ENCODE data around the gene ARHGAP19.
"Not testable (repeated sequence)": the region's sequence is repeated elsewhere in the genome, so short reads cannot be mapped to it uniquely, and the experiment has no call there.

The ARHGAP19 gene

DNA sequence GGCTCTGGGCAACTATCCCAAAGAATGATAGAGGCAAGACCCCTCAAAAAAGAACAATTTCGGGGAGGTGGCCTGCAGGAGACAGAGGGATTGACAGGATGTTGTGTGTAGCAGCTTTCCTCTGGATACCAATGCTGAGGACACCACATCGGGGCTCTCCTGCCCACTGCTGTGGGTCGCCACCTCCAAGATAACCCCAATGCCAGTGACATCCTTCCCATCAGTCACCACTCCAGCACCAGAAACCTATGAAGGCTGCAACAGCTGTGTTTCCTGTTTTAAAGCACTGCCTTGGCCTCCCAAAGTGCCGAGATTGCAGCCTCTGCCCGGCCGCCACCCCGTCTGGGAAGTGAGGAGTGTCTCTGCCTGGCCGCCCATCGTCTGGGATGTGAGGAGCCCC lies 17.6 kb downstream of the ARHGAP19 start:
- H3K4me3 ChIP-seq (ENCODE audit: low read length): no peak overlapping the region

DNA sequence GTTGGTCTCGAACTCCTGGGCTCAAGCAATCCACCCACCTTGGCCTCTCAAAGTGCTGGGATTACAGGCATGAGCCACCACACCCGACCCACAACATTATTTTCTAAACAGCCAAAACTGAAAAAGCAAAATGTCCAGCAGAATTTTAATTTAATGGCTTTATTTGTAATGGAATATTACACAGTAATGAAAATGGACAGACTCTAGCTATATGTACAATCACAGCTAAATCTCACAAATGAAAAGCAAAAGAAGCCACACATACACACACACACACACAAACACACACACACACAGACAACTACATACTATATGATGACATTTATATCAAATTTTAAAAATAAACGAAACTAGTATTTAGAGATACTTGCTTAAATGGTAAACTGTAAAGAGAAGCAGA lies 18.7 kb downstream of the ARHGAP19 start:
- Histone ChIP-seq H3K9ac (ENCODE audit: low read depth, low read length) (no peak overlapping the region), H3K4me3 (ENCODE audit: low read length) (no peak overlapping the region), H3K27me3 (ENCODE audit: insufficient read depth, low read length) (no peaks in the 10 kb centered on the region), H3K9me3 (ENCODE audit: insufficient read depth, low read depth, low read length) (peaks cover 5% of the 10 kb centered on the region; the same call in 1 of the 2 replicates), H3K36me3 (ENCODE audit: insufficient read depth, low read length) (0 out of 2 replicates have a peak, but pooled peaks cover 2% of the 10 kb centered on the region), H3K27ac (ENCODE audit: low read depth, low read length) (no peak overlapping the region), H3K4me1 (ENCODE audit: insufficient read depth, low read length) (no peaks in the 10 kb centered on the region; the same call in 1 of the 2 replicates)
- WGBS: 95% methylated on average over 2 of the region's 3 CpGs

More for the DNA sequence above, 17.6 kb downstream of the ARHGAP19 start:
- Histone ChIP-seq H3K4me1 (ENCODE audit: insufficient read depth, low read length) (no peaks in the 10 kb centered on the region), H3K36me3 (ENCODE audit: insufficient read depth, low read length) (0 out of 2 replicates have a peak, but pooled peaks cover 2% of the 10 kb centered on the region), H3K9ac (ENCODE audit: low read depth, low read length) (no peak overlapping the region), H3K27me3 (ENCODE audit: insufficient read depth, low read length) (no peaks in the 10 kb centered on the region), H3K27ac (ENCODE audit: low read depth, low read length) (no peak overlapping the region), H3K9me3 (ENCODE audit: insufficient read depth, low read depth, low read length) (peaks cover 5% of the 10 kb centered on the region; the same call in 1 of the 2 replicates)
- WGBS: 92% methylated on average over 3 of the region's 9 CpGs

DNA sequence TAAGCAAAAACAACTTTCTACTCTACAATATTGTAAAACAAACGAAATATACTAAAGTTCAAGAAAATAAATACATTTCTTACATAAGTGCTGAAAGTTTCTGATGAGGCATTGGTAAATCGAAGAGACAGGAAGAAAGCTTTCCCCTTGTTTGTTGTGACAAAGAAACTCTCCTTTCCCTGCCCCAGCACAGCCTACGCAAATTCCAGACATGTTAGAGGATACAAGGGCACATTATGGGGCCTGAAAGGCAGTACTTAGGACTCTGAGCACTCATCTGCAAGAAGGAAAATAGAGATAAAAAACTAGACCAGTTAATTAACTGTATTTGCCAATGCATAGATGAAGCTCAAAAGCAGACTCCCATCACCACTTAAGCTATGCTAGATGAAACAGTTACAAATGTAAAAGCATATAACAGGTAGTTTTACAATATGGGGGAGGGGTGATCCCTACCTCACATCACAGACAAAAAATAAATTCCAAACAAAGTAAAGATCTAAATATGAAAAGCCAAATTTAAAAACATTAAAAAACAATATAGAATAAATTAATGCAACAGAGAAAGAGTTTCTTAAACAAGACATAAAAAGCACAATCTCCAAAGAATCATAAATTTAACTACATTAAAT lies 21.8 kb downstream of the ARHGAP19 start:
- Histone ChIP-seq H3K4me3 (ENCODE audit: low read length) (no peak overlapping the region), H3K4me1 (ENCODE audit: insufficient read depth, low read length) (peaks cover 10% of the 10 kb centered on the region), H3K27me3 (ENCODE audit: insufficient read depth, low read length) (no peaks in the 10 kb centered on the region), H3K9ac (ENCODE audit: low read depth, low read length) (no peak overlapping the region), H3K36me3 (ENCODE audit: insufficient read depth, low read length) (peaks cover 4% of the 10 kb centered on the region), H3K27ac (ENCODE audit: low read depth, low read length) (no peak overlapping the region), H3K9me3 (ENCODE audit: insufficient read depth, low read depth, low read length) (peaks cover 5% of the 10 kb centered on the region; the same call in 1 of the 2 replicates)
- WGBS: 88% methylated on average over 2 of the region's 3 CpGs

DNA sequence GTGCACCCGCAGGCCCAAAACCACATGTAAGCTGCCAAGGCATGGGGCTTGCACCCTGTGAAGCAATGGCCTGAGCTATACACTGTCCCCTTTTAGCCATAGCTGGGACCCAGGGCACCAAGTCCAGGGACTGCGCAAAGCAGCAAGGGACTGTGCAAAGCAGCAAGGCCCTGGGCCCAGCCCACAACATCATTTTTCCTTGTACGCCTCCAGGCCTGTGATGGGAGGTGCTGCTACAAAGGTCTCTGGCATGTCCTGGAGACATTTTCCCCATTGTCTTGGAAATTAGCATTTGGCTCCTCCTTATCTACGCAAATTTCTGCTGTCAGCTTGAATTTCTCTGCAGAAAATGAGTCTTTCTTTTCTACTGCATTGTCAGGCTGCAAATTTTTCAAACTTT lies 24.8 kb downstream of the ARHGAP19 start:
- H3K27me3 ChIP-seq (ENCODE audit: insufficient read depth, low read length): no peaks in the 10 kb centered on the region
- H3K36me3 ChIP-seq (ENCODE audit: insufficient read depth, low read length): peaks cover 30% of the 10 kb centered on the region
- H3K9ac ChIP-seq (ENCODE audit: low read depth, low read length): no peak overlapping the region
- no peak overlapping the region for H3K27ac ChIP-seq (ENCODE audit: low read depth, low read length)
- H3K4me1 ChIP-seq (ENCODE audit: insufficient read depth, low read length): peaks cover 10% of the 10 kb centered on the region
- 79% methylated on average over 4 of the region's 4 CpGs for WGBS
- peaks cover 5% of the 10 kb centered on the region; the same call in 1 of the 2 replicates for H3K9me3 ChIP-seq (ENCODE audit: insufficient read depth, low read depth, low read length)
- no peak overlapping the region for H3K4me3 ChIP-seq (ENCODE audit: low read length)

DNA sequence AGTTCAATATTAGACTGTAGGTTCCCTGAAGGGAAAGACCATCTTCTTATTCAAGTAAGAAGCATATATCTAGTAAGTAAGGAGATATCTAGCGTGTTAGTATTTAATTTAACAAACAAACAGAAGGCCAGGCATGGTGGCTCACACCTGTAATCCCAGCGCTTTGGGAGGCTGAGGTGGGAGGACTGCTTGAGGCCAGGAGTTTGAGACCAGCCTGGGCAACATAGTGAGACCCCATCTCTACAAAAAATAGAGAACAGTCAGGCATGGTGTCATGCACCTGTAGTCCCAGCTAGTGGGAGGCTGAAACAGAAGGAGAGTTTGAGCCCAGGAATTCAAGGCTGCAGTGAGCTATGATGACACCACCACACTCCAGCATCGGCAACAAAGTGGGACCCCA lies 27.3 kb downstream of the ARHGAP19 start:
- H3K9me3 ChIP-seq (ENCODE audit: insufficient read depth, low read depth, low read length); H3K9ac ChIP-seq (ENCODE audit: low read depth, low read length); H3K27ac ChIP-seq (ENCODE audit: low read depth, low read length); H3K4me3 ChIP-seq (ENCODE audit: low read length); H3K4me1 ChIP-seq (ENCODE audit: insufficient read depth, low read length); H3K27me3 ChIP-seq (ENCODE audit: insufficient read depth, low read length): not testable (repeated sequence)
- WGBS: 92% methylated on average over 2 of the region's 3 CpGs
- H3K36me3 ChIP-seq (ENCODE audit: insufficient read depth, low read length): peaks cover 28% of the 10 kb centered on the region

DNA sequence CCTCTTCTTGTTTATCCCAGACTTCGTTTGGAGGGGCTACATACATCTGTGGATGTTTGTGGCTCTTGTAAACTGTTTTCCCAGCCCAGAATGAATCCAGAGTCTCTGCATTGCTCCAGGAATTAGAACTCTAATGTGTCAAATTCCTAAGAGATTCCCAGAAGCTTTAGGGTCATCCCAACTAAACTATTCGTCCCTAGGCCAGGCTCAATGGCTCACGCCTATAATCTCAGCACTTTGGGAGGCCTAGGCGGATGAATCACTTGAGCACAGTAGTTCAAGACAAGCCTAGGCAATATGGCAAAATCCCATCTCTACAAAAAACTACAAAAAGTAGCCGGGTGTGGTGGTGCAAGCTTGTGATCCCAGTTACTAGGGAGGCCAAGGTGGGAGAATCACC lies 28.5 kb downstream of the ARHGAP19 start:
- WGBS: 78% methylated on average over 5 of the region's 5 CpGs
- H3K27me3 ChIP-seq (ENCODE audit: insufficient read depth, low read length): no peaks in the 10 kb centered on the region
- H3K36me3 ChIP-seq (ENCODE audit: insufficient read depth, low read length): peaks cover 34% of the 10 kb centered on the region
- H3K4me1 ChIP-seq (ENCODE audit: insufficient read depth, low read length): peaks cover 10% of the 10 kb centered on the region
- H3K9ac ChIP-seq (ENCODE audit: low read depth, low read length): no peak overlapping the region
- H3K9me3 ChIP-seq (ENCODE audit: insufficient read depth, low read depth, low read length): no peaks in the 10 kb centered on the region
- no peak overlapping the region for H3K4me3 ChIP-seq (ENCODE audit: low read length)
- no peak overlapping the region for H3K27ac ChIP-seq (ENCODE audit: low read depth, low read length)

DNA sequence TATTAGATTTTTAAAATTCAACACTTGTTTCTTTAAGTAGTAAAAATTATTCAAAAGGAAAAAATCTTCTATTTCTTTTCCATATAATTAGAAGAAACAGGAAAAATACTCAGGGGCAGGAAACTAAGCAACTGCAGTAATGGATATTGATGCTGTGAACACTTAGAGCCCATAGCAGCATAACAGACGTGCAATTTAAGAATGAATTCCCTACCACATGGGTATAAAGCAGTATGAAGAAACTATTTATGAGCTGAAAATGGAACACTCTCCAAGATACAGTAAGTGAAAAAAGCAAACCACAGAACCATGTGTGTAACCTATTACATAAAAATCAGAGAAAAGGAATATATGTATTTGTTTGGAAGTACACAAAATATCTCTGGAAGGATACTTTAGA lies 30.8 kb downstream of the ARHGAP19 start:
- H3K4me1 ChIP-seq (ENCODE audit: insufficient read depth, low read length): no peaks in the 10 kb centered on the region
- no peaks in the 10 kb centered on the region for H3K9me3 ChIP-seq (ENCODE audit: insufficient read depth, low read depth, low read length)
- 83% methylated on average over 1 of the region's 1 CpG for WGBS
- H3K36me3 ChIP-seq (ENCODE audit: insufficient read depth, low read length): peaks cover 50% of the 10 kb centered on the region
- no peak overlapping the region for H3K27ac ChIP-seq (ENCODE audit: low read depth, low read length)
- H3K4me3 ChIP-seq (ENCODE audit: low read length): no peak overlapping the region
- H3K27me3 ChIP-seq (ENCODE audit: insufficient read depth, low read length): no peaks in the 10 kb centered on the region
- no peak overlapping the region for H3K9ac ChIP-seq (ENCODE audit: low read depth, low read length)

DNA sequence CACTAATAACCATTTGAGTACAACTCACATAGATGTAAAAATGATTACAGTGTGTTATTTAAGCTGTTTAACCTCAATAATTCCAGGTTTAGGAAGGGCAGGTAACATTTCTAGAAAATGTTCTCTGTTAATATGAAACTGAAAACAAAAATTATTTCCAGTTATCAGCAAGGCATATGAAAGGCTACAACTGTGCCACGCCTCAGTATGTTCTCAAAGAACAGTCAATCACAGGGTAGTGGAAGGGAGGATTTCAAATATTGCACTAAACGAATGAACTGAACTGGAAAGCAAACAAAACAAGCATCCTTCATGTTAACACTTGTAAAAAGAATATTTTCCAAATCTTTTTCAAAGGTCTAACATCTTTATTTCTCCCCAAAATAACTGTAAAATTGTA lies 31.3 kb downstream of the ARHGAP19 start:
- no peak overlapping the region for H3K4me3 ChIP-seq (ENCODE audit: low read length)
- WGBS: 97% methylated on average over 2 of the region's 2 CpGs
- H3K4me1 ChIP-seq (ENCODE audit: insufficient read depth, low read length): no peaks in the 10 kb centered on the region
- no peaks in the 10 kb centered on the region for H3K9me3 ChIP-seq (ENCODE audit: insufficient read depth, low read depth, low read length)
- H3K9ac ChIP-seq (ENCODE audit: low read depth, low read length): no peak overlapping the region
- H3K27me3 ChIP-seq (ENCODE audit: insufficient read depth, low read length): no peaks in the 10 kb centered on the region
- no peak overlapping the region for H3K27ac ChIP-seq (ENCODE audit: low read depth, low read length)
- H3K36me3 ChIP-seq (ENCODE audit: insufficient read depth, low read length): peaks cover 54% of the 10 kb centered on the region

DNA sequence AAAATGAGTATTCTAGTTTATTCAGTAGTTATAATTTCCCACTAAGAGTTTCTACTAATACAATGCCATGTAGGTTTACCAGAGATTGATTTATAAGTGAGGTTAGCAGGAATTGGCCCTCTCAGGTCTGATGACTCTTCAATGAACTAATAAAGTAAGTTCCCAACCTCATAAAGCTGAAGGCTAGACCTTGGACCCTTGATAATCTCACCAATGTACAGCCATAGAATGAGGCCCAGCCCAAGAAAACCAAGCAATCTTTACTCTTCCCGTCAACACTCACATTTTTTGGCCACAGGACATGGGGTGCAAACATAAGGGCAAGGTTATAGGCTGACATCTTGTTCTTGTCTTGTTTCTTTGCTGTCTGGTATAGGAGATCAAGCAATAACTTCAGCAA lies 33.3 kb downstream of the ARHGAP19 start:
- Histone ChIP-seq H3K9me3 (ENCODE audit: insufficient read depth, low read depth, low read length) (no peaks in the 10 kb centered on the region), H3K27ac (ENCODE audit: low read depth, low read length) (no peak overlapping the region), H3K9ac (ENCODE audit: low read depth, low read length) (no peak overlapping the region), H3K4me3 (ENCODE audit: low read length) (no peak overlapping the region), H3K27me3 (ENCODE audit: insufficient read depth, low read length) (no peaks in the 10 kb centered on the region), H3K4me1 (ENCODE audit: insufficient read depth, low read length) (no peaks in the 10 kb centered on the region), H3K36me3 (ENCODE audit: insufficient read depth, low read length) (peaks cover 56% of the 10 kb centered on the region)
- WGBS: 95% methylated on average over 1 of the region's 1 CpG

DNA sequence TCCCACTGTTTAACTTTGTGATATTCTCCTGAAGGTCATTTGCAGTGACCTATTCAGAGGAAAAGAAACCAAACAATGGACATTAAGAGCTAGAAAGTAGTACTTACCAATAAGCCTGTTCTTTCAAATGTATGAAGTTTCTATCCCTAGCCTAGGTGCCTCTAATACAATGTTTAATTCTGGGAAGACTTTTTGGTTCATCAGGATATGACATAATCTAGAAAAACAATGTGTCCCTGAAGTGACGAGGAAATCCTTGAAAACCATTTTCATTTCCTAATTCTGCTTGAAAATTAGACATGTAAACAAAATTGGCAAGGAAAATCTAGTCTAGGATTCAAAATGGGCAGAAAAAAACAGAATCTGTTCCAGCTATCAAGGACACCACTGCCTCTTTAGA lies 36.1 kb downstream of the ARHGAP19 start:
- Histone ChIP-seq H3K27me3 (ENCODE audit: insufficient read depth, low read length) (no peaks in the 10 kb centered on the region), H3K36me3 (ENCODE audit: insufficient read depth, low read length) (peaks cover 60% of the 10 kb centered on the region), H3K4me3 (ENCODE audit: low read length) (no peak overlapping the region), H3K9me3 (ENCODE audit: insufficient read depth, low read depth, low read length) (no peaks in the 10 kb centered on the region), H3K4me1 (ENCODE audit: insufficient read depth, low read length) (no peaks in the 10 kb centered on the region), H3K9ac (ENCODE audit: low read depth, low read length) (no peak overlapping the region), H3K27ac (ENCODE audit: low read depth, low read length) (no peak overlapping the region)
- 100% methylated on average over 1 of the region's 1 CpG for WGBS

DNA sequence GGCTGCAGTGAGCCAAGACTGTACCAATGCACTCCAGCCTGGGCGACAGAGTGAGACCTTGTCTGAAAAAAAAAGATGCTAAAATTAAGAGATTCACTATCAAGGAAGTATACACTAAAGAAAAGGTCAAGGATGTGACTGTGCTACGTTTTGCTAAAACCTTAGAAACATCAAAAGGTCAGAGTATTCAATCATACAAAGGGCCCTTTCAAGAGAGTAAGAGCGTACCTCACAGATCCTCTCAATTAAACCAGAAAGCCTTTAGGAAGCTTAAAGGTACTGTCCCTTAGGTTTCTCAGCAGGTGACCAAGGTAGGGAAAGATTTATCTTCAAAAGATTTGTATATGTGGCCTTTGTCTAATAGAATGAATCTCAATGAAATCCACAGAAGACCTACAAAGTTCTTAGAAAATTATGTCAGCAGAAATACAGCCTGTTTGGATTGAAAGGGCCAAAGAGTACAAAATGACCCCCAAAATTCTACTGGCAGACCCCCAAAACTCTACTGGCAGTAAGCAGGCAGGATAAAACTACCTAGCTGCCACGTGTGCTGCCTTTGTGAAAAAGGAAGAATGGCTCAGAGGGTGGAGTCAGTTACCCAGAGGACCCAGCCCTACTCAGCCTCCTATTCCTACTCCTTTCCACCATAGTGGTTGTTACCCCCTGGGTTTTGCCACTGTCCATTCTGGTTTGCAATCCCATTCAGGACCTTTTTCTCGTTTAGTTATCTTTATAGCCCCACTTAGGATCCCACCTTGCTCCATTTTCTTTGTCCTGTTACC lies 36.7 kb downstream of the ARHGAP19 start:
- peaks cover 60% of the 10 kb centered on the region for H3K36me3 ChIP-seq (ENCODE audit: insufficient read depth, low read length)
- H3K27ac ChIP-seq (ENCODE audit: low read depth, low read length): no peak overlapping the region

More for the DNA sequence above, 36.7 kb downstream of the ARHGAP19 start:
- no peaks in the 10 kb centered on the region for H3K27me3 ChIP-seq (ENCODE audit: insufficient read depth, low read length)
- no peak overlapping the region for H3K4me3 ChIP-seq (ENCODE audit: low read length)
- H3K9me3 ChIP-seq (ENCODE audit: insufficient read depth, low read depth, low read length): no peaks in the 10 kb centered on the region
- no peaks in the 10 kb centered on the region for H3K4me1 ChIP-seq (ENCODE audit: insufficient read depth, low read length)
- 90% methylated on average over 5 of the region's 5 CpGs for WGBS
- H3K9ac ChIP-seq (ENCODE audit: low read depth, low read length): no peak overlapping the region

Data from HUES64 (cell line).